Activated CD8-positive, alpha-beta memory T cell treated with anti-CD3 and anti-CD28 coated beads for 24 hours (primary cell): ENCODE measurements around the gene TMEM135.
"Not testable (repeated sequence)": the region's sequence is repeated elsewhere in the genome, so short reads cannot be mapped to it uniquely, and the experiment has no call there.

Source experiments
- DNase-seq: peaks from one replicate; pipeline ENCODE4 v3.0.0-alpha.2; 2020

TMEM135 gene

DNA sequence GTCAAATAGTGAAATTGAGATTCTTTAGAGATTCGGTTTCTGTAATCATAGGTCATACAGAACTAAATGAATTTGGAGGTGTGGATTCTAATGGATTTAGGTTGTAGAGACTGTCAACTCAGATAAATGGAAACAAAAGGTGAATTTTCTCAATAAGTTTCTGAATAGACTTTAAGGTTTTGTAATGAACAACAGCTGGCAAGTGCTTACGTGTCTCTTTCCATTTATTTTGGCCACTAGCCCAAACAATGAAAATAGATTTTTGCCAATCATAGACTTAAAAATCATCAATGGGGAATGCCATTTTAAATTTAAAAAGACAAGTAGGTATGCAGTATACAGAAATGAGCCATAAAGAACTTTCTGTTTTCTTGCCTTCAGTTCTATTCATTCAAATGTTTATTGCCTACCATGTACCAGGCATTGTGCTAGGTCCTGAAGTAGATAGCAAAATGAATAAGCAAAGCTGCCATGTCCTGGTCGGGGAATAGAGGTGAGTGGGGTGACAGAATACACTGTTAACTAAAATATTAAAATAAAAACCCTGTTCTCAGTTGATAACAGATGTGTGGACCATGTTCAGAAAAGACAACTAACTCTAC is 16.9 kb upstream of the TMEM135 start:
- no peak for DNase-seq

DNA sequence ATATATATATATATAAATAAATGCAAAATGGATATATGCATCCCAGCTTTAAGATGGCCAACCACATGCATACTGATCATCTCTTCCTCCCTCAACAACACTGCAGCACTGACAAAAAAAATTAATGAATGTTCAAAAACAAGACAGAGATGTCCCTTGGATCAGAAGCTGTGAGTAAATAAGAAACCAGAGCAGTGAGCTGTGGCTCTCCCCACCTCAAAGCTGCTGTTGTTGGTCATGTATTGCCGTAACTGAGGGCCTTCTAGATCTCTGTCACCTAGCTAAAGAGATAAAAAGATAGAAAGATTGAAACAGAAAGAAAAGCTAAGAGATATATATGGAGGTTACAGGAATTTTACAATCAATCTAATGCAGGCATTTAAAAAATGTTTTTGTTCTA is 15.5 kb upstream of the TMEM135 start:
- no peak for DNase-seq

DNA sequence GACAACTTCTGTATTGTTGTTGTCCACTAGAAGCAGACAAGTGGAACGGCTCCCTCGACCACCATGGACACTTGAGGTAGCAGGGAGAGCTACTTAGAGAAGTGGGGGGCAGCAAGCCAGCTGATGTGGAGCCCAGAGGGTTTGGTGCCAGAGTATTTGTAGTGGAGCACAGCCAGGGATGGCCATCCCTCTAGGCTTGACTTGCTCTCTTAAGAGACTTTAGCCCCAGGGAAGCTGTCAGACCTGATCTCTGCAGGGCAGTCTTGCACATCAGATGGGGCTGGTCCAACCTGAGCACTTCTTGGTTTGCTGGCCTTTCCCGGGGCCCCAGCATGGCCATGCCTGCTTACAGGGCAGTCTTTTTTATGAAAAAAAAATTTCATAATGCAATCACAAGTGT is 15.0 kb upstream of the TMEM135 start:
- no peak for DNase-seq

DNA sequence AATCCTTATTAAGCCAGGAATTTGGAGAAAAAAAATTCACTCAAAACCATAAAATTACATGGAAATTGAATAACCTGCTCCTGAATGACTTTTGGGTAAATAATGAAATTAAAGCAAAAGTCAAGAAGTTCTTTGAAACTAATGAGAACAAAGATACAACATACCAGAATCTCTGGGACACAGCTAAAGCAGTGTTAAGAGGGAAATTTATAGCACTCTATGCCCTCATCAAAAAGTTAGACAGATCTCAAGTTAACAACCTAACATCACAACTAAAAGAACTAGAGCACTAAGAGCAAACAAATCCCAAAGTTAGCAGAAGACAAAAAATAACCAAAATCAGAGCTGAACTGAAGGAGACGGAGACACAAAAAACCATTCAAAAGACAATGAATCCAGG is 11.3 kb upstream of the TMEM135 start:
- DNase-seq = not testable (repeated sequence)

DNA sequence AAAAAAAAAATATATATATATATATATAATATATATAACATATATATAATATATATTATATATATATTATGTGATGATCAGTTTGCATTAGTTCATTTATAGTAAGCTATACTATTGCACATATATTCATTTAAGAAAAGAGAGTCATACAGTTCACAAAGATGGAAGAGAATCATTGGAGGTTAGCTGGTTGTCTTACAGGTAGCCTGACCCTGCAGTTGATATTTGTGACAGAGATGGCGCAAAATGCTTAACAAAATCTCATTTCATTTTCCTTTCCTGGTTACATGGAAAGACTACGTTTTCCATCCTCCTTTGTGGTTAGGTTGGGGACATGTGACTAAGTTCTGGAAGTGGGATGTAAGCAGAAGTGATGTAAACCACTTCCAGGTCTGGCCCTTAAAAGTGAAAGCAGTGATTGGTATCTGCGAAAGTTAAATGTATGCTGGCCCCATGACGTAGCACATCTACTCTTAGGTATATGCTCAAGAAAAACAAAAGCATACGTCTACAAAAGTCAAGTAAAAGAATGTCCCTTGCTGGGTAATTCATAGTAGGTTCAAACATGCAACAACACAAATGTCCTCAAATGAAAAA is 7.2 kb upstream of the TMEM135 start:
- DNase-seq = no peak

DNA sequence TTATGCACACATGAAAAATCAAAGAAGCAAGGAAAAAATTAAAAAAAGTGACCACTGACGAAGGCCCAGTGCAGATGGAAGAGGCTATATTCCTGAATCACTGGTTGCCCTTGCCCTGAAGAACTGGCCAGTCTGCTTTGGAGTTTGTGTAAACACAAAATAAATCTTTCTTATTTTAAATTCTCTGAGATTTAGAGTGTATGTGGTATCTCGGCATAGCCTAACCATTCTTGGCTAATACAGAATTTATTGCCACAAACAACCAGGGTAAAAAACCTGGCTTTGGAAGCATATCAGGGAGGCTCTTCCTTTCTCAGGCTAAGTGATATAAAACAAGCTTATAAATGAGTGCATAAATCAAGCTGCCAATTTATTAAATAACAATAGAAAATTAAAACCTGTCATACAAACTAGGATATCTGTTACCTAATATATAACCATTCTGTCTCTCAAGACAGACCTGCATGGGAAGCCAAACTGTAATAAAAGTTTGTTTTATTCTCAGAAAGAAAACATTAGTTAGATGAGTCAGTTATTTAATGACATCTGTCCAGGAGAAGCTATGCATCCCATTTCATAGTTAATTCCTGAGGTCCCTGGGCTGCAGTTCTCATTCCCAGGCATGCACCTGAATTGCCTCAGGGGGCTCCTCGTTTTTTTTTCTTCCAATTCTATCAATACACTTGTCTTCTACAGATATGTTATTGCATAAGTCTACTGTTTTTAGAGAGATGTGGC is 6.1 kb upstream of the TMEM135 start:
- no peak for DNase-seq

DNA sequence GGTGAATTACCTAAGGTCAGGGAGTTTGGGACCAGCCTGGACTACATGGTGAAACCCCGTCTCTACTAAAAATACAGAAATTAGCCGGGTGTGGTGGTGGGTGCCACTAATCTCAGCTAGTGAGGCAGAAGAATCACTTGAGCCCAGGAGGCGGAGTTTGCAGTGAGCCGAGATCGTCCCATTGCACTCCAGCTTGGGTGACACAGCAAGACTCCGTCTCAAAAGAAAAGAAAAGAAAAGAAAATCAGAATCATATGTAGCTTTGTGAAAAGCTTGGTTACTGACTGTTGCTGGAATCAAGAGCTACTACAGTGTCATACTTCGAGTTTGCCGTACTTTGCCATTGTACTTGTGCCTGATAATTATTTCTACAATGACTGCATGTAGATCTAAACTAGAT is 4.2 kb upstream of the TMEM135 start:
- no peak for DNase-seq

DNA sequence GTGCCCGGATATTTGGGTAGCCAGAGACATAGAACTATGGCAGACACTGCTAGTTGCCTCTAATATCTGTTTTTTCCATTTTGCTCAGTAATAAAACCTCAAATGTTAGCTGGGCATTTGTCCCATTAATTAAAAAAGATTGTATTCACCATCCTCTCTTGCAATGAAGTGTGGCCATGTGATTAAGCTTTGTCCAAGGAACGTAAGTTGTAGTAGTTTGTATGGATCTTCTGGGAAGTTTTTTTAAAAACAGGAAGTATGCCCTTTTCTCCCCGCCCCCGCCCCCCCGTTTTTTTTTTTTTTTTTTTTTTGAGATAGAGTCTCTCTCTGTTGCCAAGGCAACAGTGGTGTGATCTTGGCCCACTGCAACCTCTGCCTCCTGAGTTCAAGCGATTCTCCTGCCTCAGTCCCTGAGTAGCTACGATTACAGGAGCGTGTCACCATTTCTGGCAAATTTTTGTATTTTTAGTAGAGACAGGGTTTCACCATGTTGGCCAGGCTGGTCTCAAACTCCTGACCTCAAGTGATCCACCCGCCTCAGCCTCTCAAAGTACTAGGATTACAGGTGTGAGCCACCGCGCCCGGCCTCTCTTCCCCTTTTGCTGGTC is 1.7 kb upstream of the TMEM135 start:
- no peak for DNase-seq

DNA sequence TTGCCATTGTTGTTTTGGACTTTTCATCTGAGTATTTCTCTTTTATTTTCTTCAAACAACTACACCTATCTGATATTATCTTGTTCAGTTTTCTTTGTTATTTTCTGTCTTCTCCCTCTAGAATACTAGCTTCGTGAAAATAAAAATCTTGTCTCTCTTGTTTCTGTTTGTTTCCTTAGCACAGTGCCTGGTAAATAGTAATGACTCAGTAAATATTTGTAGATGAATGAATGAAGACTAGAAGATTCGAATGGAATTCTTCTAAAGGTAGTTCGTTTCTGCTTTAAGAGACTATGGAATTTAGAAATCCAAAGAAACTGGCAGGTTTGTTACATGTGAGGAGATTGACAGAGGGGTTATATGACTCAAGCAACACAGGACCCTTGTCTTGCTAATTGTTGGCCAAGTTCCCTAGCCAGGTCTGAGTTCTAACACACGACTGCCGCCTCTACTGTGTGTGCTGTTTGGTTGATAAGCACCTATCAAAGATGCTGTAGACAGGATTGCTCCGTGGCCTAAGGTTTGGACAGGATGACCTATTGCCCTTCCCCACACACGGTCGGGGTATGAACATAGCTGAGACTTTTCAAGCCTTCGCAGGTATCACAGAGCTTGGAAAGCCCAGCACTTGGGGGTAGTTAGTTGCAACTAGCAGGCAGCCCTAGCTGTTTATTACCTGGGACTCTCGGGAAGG is 831 bp upstream of the TMEM135 start:
- no peak for DNase-seq

DNA sequence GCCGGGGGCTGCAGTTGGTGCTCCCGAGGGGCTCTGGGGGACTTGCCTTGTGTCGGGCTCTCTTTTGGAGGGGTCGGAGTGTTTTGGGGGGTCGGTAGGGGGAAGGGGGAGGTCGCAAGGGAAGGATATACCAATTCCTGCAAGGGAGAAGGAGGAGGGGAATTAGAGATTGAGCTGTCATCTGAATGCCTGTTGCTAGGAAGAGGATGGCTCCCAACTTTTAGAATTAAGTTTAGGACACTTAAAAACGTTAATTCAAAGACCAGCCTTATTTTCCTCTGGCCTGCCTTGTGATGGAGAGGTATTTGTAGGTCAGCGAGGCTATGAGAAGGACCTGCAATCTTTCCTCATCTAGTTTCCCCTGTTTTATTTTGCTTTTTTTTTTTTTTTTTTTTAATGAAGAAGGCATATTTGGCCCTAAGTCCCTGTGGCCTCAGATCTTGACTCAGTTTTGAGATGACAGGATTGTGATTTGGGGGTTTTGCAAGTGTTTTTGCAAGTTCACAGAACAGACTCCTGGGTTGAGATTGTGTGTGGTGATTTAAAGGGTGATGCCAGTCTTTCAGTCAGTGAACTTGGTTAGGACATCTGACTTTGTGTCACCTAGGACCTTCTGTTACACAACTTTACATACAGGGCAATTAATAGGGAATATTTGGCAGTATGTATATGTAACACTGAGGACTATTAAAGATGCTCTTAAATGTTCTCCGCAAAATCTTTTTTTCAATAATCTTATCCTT is 672 bp downstream of the TMEM135 start:
- no peak for DNase-seq

DNA sequence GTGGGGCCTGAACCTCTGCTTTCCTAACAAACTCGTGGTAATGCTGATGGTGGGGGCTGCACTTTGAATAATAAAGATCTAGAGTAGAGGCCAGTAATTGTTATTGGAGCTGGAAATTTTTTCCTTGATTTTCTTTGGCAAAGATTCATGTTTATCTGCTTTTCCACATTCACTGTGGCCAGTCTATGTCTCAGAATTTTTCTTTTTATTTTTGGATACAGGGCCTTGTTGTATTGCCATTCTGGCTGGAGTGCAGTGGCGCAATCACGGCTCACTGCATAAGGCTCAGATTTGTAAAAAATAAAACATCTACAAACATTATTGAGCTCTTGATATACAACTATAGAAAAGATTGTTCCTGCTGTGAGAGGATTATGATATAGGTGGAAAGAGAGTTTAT is 1.6 kb downstream of the TMEM135 start:
- no peak for DNase-seq

DNA sequence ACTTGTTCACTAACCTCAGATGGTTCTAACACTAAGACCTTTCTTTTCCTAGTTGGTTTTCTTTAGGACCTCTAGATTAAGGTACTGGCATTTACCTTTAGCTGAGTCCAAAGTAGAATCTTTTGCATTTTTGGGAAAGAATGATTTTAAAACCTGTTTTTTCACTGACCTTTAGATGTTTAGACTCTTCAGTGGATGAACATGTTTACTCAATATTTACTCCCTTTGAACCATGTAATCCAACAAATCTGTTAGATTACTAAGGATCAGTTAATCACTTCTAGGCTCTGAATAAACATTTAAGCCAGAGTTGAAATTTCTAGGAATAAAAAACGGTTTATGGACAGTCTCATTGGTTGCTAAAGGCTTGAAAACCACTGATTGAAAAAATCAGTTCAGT is 6.2 kb downstream of the TMEM135 start:
- no peak for DNase-seq

DNA sequence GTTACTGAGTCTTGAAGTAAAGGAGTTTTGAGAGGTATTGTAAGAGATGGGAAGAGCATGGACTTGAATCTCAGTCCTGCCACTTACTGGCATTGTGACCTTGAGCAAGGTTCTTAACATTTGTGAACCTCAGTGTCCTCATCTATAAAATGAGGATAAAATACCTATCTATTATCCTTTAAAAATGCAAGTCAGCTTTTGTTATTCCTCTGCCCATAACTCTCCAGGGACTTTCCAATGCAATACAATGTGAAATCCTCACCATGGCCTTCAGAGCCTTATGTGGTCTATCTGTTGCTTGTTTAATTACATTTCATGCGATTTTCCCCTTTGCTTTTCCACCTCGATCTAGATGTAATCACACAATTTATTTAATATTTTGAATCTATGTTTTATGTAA is 9.1 kb downstream of the TMEM135 start:
- DNase-seq = no peak

DNA sequence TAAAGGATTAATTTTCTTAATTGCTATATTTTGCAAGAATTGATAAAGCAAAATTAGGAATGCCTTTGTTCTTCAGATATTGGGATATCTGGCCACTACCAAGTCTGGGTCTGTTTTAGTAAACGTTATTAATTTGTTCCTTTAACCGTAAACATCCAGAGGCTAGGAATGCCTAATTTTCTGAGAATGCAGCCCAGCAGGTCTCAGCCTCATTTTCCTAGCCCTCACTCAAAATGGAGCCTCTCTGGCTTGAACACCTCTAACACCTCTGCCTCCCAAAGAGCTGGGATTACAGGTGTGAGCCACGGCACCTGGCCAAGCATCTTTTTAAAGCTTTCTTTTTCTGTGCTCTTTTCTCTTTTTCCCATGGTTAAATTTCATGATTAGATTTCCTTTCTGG is 18.4 kb downstream of the TMEM135 start:
- DNase-seq = no peak

DNA sequence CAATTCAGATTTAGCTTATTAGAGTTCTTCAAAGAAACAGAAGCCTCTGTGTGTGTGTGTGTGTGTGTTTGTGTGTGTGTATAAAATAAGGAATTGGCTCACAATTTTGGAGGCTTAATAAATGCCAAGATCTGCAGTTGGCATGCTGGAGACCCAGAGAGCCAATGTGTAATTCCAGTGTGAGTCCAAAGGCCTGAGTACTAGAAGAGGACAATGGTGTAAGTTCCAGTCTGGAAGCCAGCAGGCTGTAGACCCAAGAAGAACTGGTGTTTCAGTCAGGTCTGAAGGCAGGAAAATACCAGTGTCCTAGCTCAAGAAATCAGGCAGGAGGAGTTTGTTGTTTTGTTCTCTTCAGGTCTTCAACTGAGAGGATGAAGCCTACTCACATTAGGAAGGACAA is 20.0 kb downstream of the TMEM135 start:
- no peak for DNase-seq

DNA sequence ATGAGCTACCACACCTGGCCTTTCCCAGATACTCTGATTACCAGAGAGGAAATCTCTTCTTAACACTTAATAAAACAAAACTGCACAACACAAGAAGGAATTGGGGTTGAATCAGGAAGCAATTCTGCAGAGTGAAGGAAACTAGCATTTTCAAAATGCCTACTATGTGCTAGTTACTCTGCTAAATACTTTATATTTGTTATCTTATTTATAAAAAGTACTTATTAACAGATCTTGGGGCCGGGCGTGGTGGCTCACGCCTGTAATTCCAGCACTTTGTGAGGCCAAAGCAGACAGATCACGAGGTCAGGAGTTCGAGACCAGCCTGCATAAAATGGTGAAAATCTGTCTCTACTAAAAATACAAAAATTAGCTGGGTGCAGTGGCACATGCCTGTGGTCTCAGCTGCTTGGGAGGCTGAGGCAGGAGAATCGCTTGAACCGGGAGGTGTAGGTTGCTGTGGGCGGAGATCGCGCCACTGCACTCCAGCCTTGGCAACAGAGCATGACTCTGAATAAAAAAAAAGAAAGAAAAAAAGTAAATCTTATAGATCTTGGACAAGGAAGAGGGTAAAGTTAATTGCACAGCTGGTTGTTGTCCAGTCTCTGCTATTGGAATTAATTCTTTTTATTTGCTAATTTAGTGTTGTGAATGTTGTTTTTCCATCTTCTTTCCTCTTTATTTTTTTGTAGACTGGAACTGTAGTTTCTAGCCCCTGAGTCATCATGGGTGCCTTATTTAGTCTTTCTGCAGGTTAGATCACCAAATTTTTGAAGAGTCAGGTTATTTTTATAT is 22.1 kb downstream of the TMEM135 start:
- no peak for DNase-seq

DNA sequence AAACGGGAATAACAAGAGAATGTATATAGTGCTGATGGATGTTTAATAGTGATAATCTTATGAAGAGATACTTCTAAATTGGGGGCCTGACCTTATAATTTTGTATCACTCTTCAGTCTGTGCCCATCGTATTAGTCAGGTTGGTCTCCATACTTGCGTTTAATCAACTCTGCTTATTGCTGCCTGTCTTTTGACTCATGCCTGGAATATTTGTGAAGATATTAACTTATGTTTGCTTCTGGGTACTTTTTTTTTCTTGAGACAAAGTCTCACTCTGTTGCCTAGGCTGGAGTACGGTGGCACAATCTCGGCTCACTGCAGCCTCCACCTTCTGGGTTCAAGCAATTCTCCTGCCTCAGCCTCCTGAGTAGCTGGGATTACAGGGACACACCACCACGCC is 24.0 kb downstream of the TMEM135 start:
- no peak for DNase-seq

DNA sequence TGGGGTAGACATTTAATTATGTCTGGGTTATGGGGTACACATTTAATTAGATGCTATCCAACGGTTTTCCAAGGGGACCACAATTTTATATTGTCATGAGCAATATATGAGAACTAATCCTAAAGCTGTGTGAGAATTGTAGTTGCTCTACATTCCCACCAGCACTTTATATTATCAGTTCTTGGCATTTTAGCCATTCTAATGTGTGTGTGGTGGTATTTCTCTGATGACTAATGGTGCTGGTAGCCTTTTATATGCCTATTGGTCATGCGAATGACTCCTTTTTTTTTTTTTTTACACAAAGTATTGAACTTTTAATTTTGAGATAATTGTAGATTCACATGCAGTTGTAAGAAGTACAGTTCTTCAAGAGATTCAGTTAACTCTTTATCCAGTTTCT is 26.2 kb downstream of the TMEM135 start:
- no peak for DNase-seq

DNA sequence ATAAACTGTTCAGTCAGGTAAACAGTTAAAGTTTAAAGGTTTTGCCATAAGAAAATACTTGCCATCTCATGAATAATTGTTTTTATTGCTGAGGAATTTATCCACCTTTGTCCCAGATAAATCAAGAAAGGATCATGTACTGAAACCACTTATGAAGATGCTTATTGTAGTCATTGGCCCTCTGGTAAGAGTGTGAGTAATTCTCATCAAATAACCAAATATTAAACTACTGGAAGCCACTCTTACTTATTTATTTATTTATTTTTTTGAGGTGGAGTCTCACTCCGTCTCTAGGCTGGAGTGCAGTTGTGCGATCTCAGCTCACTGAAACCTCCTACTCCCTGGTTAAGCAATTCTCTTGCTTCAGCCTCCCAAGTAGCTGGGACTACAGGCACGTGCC is 35.1 kb downstream of the TMEM135 start:
- no peak for DNase-seq

DNA sequence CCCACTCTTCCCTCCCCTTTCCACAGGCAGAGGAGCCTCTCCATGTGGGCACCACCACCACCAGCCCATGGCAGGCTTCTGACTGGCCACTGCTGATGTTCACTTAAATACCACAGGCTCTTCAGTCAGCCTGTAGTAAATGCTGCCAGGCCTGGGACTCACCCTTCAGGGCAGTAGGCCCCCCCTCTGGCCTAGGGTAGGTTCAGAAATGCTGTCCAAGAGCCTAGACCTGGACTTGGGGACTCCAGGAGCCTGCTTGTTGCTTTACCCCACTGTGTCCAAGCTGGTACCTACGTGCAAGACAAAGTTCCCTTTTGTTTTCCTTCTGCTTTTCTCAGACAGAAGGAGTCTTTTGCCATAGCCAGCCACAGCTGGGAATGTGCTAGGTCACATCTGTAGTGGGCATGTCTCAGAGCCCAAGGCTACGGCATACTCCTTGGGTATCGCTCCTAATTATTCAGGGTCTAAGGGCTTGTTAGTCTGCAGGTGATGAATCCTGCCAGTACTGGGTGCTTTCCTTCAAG is 38.6 kb downstream of the TMEM135 start:
- no peak for DNase-seq

DNA sequence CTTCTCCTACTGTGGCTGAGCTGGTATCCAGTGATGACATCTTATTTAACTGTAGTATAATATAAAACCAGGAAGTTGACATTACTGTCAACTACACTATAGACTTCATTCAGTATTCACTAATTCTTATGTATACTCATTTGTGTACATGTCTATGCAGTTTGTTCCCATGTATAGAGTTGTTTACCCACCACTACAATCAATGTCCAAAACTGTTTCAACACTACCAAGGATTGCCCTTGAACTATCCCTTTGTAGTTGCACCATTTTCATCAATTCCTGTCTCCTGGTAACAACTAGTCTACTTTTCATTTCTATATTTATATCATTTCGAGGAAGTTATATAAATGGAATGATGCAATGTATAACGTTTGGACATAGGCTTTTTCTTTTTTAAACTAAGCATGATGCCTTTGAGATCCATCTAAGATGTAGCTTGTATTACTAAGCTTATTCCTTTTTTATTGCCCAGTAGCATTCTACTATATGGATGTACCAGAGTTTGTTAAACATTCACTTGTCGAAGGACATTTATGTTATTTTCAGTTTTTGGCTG is 39.2 kb downstream of the TMEM135 start:
- no peak for DNase-seq
